ENCODE measurements around the gene IKBKE.

- TF ChIP-seq ZNF274 (IDR thresholded peaks at IDR 0.05; ENCODE audit: low read depth, low read length) (no peak), YY1 (IDR thresholded peaks at IDR 0.05; ENCODE audit: insufficient read depth, insufficient read length) (no peak)
These were observed 56.0 kb downstream of the IKBKE start for GRCh38 chr1:206526064-206526911.

Measured in NT2/D1 (cell line).